Left renal pelvis (tissue), 4 donors: ENCODE measurements around the gene CSDE1. TPM values are rescaled to one million over a fixed set of nuclear protein-coding genes. Genes with fewer than 3 reads are reported as not detected.

ENCODE experiments used
- DNase-seq, 4 donors: peaks; one replicate each; pipeline ENCODE4 v3.0.0-alpha.2; 2013; ENCODE audit warnings: low read depth in 4 of 4, low spot score in 3 of 4
- polyA plus RNA-seq, 4 donors: library from polyadenylated mRNA; unstranded; fragments of 120-200 nt; gene quantifications; one replicate each; pipeline ENCODE4 v1.2.1, GENCODE V29; 2013; ENCODE audit not compliant: insufficient read length in 4 of 4

Gene CSDE1
- polyA plus RNA-seq, 4 donors, result 378 to 499 (median 442) TPM

DNA sequence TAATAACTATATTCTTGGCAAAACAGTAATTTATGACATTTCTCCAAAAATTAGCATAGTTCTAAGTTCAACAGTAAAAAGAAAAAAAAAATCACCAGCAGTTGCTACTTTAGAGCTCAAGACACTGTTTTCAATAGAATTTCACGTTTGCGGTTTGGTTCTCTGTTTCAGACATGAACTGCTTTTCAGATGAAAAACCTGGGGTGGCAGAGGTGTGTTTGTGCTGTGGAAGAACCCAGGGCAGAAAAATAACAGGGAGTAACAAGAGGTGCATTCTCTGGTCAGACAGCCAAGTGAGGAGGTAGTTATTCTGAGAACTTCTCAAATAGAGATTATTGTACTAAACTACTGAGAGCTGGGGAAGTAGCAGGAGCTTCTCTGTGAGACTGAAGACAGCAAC lies 50.2 kb downstream of the CSDE1 start:
- DNase-seq, result no peak

DNA sequence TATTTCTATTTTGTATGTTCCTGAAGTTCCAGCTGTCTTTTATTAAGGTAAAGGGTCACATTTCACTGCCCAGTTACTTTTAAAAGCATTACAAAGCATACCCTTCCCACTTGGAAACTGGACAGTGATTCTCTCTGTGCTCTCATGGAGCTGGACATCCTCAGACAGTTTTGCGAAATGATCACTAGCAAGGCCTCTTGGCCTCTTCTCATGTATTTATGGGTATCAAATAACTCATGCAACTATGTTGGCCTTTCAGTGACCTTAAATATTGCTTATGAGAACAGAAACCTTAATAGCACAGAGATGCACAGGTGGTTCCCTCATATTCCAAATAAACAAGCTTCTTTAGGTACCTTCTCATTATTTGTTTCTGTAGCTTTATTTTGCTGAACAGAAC lies 54.5 kb downstream of the CSDE1 start:
- DNase-seq, result no peak

DNA sequence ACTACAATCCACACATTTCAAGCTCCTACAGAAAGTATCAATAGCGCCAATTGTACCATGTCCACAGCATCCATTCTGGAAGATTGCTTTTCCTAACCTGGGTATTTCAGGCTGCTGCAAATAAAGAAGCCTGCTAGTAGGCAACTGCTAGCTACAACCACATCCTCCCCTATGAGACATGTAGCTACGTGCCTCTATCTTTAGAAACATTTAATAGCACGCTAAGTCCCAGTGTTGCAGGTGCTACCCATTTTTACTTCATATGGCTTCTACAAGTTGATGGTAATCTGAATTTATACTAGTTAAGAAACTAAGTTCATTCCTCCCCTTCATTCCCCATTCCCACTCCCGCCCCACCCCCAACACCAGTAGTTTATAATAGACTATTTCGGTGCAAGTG lies 55.0 kb downstream of the CSDE1 start:
- no peak for DNase-seq

DNA sequence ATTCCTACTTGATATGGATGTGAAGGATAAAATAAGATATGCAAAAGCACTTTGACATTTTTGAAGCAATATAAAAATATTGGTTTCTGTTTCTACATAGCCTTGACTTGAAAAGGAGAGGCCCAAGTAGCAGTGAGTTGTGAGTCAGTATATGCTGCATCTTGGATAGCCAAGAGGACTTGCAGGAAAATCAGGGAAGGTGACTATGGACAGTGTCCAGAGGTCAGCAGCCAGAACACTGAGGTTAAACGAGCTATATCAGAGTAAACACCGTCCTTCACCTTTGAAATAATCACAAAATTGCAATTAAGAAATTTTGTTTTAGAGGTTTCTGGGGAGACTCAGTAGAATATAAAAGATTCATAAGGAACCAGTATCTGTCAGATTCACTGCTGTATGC lies 55.9 kb downstream of the CSDE1 start:
- DNase-seq, result no peak

DNA sequence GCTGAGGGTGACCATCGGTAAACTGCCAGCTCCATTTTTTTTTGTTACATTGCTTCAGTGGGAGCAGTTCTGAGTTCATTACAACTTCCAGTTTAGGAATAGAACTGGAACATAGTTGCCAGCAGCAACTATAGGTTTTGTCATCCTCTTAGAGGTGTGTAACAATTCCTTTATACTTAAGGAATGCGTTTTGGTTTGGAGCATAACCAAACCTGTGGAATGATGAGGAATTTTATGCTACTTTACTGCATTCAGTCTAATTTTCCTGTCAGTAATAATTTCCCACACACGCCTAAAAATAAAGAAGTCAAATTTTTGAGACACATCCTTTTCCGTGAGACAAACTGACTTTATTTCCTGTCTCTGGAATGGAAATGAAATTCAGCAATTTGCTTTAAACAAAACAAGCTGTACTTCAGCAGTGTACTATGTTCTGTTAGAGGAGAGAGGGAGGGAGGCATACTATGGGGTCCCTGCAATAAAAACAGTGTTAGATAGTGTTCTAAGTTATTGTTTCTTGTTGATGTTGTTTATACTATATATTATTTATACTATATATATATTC lies 57.7 kb downstream of the CSDE1 start:
- no peak for DNase-seq

DNA sequence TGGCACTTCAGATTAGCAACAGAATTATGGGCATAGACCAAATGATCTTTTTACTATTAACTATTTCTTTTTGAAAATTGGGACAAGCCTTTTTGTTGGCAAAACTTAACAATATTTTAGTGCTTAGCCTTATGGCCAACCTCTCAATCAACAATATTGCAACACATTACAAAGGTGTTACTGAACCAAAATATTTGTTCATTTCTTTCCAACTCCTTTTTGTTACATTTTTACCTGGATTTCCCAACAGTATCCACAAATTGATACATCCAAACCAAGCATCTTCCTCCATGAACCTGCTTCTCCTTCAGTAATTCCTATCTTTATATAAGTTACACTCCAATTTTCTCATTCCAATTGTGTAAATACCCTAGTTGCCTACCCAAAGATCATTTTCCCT lies 61.0 kb downstream of the CSDE1 start:
- no peak for DNase-seq

DNA sequence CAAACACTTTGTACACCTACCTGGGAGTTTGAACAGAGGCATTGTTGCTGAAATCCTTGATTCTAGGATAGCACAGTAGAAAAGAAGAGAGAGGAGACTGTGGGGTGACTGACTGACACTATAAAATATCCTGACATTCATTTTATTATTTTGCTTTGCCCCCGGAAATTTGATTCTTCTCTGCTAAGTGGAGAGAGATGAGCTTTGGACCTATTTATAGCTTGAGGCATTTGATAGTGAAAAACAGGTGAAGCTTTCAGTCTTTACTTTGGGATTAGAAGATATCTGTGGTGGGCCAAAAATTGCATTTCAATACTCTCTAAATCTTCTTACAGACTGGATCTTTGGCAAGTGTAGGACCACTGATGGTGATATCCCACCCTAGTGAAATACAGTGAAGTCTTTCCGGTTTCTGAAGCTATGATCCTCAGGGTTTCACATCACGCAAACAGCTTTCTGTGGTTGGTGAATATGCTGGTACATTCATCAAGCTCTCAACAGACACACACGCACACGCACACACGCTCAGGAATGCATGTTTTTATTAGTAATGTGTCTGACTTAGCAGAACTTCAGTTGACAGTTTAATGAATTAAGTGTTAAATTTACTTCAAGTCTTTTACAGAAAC lies 62.2 kb downstream of the CSDE1 start, which contains the start of gene AMPD1:
Gene AMPD1 (minus strand): TSS at position 117 of the 629 bp plus-strand sequence. CDS start 75 bp downstream, at position 42.
- no peak for DNase-seq

DNA sequence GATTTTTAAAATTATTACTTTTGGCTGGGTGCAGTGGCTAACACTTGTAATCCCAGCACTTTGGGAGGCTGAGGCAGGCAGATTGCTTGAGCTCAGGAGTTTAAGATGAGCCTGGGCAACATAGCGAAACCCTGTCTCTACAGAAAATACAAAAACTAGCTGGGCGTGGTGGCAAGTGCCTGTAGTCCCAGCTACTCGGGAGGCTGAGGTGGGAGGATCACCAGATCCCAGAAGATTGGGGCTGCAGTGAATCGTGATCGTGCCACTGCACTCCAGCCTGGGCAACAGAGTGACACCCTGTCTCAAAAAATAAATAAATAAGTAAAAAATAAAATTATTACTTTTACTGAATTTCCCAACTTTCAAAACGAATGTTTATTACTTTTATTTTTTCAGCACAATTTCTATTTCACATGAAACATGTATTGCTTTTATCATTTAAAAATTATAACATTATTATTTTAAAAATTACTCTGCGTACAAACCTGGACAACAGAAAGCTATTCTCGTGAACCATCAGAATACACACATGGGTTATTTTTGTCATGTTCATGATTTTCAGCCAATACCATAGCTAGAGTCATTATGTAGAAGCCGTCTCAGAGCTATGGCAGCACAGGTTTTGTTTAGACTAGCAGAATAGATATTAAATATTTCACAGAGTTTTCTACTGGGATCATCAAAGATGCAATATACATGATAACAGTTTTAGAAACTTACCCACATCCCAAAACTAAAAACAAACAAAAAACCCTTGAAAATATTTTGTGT lies 63.1 kb downstream of the CSDE1 start:
- DNase-seq, result no peak

DNA sequence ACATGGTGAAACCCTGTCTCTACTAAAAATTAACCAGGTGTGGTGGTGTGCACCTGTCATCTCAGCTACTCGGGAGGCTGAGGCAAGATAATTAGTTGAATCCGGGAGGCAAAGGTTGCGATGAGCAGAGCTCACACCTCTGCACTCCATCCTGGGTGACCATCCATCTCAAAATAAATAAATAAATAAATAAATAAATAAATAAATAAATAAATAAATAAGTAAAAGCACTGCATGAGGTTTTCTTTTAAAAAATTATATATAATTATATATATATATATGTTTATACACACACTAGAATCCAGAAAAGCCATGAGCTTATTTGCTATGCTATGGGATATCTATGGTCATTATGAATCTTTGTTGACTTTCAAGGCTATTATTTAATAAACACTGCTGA lies 64.8 kb downstream of the CSDE1 start:
- DNase-seq, result no peak

DNA sequence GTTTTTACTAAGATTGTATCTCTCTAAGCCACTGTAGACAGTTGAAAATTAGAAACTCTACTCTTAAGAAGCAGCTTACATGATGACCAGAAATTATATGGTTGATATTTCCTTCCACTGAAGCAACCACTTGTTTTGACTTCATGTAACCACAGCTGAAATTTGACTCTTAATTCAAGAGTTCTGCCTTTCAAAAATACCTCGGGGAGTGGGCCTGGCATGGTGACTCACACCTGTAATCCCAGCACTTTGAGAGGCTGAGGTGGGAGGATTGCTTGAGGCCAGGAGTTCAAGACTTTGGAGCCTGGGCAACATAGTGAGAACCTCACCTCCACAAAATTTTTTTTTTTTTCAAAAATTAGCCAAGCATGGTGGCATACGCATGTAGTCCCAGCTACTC lies 66.7 kb downstream of the CSDE1 start:
- DNase-seq, result no peak

DNA sequence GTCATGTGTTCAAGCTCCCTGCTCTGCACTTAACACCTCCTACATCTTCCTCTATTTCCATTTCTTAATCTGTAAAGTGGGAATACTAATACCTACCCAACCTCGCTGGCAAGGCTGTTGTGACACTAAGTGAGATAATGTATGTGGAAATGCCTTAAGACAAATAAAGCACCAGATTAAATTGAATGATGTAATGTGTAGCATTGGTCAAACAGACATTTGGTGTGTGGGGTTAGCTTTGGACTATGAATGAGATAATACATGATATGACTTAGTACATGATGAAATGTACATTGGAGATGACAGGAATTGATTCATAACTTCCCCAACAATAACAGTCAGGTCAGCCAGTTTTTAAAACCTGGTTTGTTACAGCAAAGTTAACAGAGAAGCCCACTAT lies 67.6 kb downstream of the CSDE1 start:
- no peak for DNase-seq

DNA sequence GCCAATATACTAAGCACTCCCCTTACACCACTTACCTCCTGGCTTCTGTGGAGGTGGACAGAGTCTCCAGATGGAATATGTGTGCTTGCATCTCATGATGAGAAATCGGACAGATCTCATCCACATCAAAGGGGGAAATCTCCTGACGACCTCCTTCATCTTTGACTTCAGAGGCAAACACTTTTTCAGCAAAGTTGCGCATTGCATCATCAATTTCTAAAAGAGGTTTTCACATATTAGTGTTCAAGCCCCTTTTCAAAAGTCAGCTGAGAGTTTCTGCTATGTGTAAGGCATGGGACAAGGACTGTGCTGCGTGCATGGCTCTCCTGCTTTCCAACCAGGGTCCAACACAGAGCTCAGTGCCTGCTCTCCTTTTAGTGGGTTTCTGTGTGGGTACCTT lies 69.3 kb downstream of the CSDE1 start:
- no peak for DNase-seq

DNA sequence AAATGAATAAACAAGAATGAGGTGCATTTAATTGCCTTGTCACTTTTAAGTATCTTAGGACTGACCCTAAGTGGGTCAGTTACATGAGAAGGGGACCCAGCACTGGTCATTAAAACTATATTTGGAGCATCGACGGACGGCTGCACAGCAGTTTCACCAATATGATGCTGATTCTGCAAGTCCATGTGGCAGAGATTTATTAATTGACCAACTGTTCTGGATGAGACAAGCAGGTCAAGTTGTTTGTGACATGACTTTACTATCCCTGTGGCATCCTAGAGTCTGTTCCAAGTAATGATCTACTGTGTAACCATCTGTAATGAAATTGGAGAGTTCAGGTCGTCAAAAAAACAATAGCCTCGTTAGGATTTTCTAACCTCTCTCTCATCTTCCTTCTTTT lies 71.9 kb downstream of the CSDE1 start:
- no peak for DNase-seq

DNA sequence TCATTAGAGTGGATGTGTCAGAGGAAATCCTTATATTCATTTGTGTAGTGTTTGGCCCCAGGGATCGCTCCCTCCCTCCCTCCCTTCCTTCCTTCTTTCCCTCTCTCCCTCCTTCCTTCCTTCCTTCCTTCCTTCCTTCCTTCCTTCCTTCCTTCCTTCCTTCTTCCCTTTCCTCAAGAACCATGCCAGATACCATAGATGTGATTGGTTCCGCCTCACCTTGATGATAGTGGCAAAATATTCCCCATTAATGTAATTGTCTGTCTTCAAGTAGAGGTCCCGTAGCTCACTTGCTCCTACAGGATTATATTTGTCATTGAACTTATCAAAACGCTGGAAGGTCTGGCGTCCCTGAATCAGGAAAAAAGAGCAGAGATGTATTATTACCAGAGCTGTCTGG lies 80.1 kb downstream of the CSDE1 start:
- no peak for DNase-seq

DNA sequence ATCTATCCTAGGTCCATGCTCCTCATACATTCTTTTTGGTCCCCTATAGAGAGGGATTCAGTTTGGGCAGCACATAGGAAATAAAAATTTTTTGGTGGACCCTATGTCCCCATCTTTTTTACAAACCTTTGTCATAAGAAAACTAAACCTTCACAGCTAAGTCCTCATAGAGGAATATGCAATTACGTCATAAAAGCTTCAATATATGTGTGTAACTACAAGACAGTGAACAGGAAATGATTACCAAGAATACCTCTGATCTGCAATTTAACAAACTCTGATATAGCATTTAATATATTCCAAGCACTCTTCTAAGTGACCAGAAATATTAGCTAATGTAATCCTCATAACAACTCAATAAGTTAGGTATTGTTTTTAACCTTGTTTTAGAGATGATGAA lies 81.7 kb downstream of the CSDE1 start:
- DNase-seq, result no peak

DNA sequence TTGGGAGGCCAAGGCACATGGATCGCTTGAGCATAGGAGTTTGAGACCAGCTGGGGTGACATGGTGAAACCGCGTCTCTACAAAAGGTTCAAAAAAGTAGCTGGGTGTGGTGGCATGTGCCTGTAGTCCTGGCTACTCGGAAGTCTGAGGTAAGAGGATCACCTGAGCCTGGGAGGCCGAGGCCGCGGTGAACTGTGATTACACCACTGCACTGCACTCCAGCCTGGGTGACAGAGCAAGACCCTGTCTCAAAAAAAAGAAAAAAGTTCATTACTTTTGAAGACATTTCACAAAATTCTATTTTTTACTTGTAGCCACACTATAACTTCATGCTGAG lies 85.9 kb downstream of the CSDE1 start:
- no peak for DNase-seq

DNA sequence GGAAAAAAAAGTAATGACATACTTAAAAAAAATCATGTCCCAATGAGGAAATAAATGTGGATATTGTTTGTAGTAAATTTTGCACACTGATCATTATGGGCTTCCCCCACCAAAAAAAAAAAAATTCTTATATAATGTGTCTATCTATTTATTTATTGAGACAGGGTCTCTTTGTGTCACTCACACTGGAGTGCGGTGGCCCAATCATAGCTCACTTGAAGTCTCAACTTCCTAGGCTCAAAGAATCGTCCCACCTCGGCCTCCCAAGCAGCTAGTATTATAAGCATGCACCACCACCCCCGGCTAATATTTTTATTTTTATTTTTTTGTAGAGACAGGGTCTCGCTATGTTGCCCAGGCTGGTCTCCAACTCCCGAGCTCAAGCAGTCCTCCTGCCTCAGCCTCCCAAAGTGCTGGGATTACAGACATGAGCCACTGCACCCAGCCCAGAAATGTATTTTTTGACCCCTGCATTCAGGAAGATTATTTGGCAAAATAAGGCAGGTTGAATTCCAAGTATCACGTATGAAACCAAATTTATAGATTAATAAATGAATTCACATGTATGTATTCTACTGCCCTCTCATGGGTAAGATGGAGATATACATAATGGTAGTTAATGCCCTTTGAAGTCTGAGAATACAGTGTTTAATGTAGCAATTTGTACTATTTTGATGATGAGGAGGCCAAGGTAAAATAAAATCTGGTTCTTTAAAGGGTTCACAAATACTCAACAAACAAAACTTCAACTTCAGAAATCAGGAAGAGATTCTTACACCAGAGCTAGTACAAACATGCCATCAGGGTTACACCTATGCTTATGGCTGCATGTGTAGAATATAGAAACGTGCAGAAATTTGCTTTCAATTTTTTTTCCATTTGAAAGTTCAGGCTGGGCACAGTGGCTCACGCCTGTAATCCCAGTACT lies 86.5 kb downstream of the CSDE1 start:
- no peak for DNase-seq

DNA sequence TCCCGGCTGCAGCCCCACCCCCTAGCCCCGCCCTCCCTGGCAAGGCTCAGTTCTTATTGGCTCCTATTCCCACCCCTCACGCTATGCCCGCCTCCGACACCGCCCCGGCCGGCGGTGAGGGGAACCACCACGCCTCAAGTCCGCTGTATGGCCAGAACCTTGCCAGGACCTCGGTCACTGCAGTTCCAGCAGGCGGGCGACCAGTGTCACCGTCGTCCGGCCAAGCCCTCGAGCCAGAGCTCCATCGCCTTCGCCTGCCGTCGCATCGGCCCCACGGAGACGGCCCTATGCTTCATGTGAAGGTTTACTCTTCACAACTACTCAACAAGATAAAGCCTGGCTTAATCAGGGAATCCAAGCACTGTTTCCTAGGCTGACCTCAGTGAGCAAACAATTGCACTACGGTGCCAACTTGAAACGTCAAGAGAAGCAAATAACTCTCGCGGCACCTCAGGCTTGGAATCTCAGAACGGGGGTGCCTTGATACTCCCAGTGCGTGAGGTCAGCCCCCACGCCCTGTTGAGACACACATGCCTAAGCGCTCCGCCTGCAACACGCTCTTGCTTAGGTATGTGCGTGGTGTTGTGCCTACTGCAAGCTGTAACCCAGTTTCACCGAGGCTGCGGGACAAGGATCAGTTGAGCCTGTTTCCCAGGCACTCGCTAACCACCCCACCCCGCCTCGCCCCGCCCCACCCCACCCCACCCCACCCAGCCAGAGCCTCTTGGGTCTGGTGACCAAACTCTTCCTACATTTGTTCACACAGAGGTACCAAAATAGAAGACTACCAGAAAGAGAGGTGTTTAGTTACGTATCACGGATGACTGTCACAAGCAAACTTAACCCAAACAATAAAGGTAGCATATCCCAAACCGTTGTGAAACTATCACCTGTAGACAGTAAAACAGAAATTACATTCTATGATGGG lies 87.4 kb downstream of the CSDE1 start:
- DNase-seq, result peak; percentile 72 to 80 (median 76)

DNA sequence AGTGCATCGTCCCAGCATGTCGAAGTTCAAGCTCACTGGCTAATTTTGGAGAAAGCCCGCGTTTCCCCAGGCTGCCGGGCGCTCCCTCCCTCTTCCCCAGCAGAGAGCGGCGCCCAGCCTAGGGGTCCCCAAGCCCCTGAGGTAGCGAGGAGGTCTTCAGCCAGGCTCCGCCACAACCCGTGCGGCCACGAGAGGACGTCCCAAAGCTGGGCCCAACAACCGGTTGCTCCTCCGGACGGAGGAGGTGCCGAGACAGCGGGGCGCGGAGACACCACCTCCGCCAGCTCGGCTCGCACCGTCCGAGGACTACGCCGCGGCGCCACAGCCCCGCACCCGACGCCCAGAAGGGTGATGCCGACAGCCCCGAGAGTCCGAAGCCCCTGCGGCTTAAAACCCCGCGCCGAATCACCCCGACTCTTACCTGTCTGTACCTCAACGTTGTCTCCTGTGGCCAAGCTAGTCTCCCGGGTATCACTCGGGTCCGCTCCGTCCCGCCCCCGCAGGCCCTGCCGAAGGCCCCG lies 88.2 kb downstream of the CSDE1 start, which contains the start of gene DENND2C:
Gene DENND2C (minus strand): TSS at position 488 of the 521 bp plus-strand sequence. CDS start 44,065 bp downstream, outside the sequence.
- DNase-seq, result peak in 1 of 4 donors; percentile 7
